CD4-positive, alpha-beta T cell treated with Interleukin-10 for 1 hour (primary cell): ENCODE data around the gene MVB12B.

Experiments used
- DNase-seq: peaks from one replicate; pipeline ENCODE4 v3.0.0-alpha.2; 2020

MVB12B gene

GRCh38 chr9:126510564-126510963, 183.9 kb downstream of the MVB12B start:
- no peak for DNase-seq

DNA sequence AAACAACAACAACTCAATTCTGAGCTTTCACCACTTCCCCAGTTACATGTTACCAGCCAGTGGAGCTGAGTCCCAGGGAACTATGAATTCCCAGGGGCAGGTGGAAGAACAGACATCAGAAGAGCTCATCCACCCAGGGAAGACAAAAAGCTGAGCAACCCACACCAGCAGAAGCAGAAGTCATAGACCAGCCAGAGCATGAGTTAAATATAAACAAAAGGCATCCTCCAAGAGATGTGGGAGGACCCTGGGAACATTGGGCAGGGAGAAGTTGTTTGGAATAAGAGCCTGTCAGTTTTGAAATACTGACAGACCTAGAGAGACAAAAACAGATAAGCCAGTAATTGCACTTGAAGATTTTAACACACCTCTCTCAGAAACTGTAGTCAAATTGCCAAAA, 184.8 kb downstream of the MVB12B start:
- no peak for DNase-seq

DNA sequence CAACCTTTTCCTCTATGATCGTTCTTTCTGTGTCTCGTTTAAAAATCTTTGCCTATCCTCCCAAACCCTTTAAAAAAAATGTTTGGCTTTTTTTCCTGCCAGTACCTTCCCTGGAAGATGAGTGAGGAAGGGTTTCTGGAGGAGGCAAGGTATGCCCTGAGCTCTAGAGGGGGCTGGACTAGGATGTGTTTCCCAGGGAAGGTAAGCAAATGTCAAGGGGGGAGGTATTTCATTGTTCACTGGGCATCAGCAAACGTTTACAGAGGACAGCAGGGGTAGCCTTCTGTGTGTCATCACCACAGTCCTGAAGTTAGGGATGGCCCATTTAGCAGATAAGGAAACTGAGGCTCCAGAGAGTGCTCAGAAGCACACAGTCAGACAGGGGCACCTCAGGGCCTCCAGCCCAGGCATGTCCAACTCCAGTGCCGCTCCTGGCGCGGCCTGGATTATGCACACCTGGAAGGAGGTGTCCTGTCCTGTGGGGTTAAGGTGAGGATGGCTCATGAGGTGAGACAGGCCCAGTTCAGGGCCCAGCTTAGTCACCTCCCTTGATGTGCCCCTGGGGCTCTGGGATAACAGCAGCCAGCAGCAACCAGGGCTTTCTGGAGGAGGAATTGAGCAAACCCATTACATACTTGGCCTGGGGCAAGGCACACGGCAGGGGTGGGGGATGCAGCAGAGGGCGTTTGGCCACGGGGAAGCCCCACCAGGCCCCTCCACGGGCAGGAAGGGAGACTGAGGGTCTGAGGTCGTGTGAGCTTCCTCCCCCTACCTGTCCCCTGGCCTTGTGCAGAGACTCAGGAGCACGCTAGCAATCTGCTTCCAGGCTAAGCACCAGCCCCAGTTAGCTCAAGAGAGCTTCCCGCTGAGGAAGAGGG, 186.8 kb downstream of the MVB12B start:
- no peak for DNase-seq

DNA sequence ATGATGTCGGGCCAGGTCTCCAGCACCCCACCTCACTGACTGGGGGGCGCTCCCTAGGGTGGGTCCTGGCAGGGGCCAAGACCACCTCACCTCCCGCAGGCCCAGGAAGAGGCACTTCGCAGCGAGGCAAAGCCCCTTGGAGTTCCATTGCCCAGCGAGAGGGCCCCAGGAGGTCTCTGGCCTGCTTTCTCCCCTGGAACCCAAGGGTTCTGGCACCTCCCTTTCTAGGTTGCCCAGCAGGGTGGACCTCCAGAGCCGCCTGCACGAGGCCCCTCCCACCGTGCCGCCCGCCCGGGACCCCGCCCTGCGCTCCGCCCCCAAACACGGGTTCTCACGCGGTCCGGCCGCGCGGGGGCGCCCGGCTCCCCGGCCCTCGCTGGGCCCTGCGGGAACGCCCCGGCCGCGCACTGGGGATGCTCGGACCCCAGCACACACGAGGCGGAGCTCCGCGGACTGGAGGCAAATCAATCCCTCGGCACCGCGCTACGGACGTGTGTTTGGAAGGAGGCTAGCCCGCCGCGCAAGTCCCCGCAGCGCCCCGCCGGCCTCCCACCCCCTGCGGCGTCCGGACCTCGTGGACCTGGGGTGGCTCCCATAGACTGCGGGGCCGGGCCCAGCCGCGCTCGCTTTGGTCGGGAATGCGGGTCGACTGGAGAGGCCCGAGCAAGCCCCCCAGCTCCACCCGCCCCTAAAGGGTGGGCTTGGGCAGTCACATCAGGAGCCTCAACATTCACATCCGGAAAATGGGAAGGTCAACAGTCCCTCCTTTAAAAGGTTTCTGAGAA, 187.6 kb downstream of the MVB12B start:
- peak; percentile 71 for DNase-seq

- no peak for DNase-seq
Observed at GRCh38 chr9:126515001-126515872, 188.6 kb downstream of the MVB12B start.

DNA sequence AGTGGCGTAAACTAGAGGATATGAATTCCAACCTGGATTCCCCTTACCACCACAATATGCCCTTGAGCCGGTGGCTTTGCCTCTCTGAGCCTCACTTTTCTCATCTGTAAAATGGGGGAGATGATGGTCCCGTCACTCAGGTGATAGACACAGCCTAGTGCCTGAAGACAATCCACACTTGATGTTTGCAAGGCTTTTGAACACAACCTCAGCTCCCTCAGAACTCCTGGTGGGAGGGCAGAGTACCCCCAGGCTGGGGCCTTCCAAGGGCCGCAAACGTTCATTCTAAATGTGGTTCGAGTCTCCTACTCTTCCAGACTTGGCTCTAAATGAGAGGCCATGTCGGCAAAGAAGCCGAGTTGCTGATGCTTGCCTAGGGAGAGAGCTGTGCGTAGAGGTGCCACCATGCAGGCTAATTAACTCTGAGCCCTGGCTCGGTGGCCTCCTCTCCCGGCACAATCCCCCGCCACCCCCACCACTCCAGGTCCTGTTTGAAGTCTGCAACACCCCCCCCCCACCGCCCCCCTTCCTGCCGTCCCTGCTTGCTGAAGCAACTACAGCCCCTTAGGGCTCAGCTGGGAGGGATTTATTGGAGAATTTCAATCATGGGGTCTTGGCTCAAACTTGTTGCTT, 189.4 kb downstream of the MVB12B start:
- DNase-seq, result no peak

DNA sequence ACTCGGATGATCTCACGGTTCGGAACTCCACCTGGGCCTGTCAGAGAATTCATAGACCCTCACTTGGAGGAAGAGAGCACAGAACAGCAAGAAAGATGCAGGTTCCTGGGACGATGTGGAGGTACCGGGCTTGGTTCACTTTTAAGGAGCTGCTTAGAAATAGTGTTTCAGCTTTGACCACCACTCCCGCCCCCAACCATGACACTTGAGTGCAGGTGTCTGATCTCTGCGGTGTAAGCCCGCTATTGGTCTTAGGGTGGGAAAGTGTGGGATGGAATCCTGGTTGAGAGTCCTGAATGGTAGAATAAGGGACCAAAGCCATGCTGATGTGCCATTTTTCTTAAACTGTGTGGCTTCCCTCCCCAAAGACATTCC, 189.9 kb downstream of the MVB12B start:
- no peak for DNase-seq

- peak; percentile 52 for DNase-seq
Observed at GRCh38 chr9:126516936-126517832, 190.6 kb downstream of the MVB12B start.

DNA sequence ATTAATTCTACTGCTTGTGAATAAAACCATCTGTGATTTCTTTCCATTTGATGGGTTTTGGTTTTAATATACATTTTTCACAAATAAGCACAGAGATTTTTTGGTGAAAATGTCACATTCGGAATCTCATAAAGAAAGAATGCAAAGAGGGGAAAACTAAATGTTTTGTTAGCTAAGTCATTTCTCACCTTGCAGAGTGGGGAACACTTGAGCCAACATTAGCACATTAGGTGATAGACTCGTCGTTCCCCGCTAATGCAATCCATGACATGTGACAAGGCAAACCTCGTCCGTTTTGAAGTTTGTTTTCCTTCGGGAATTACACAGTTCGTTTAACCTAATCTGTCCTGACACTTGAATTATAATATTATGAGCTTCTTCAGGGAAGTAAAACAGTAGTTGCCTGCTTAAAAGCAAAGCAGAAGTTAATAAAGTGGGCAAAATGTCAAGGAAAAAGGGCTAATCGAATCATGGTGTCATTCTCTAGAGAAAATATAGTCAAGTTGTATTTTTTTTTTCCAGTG, 191.3 kb downstream of the MVB12B start:
- DNase-seq, result peak; percentile 8

GRCh38 chr9:126518763-126519162, 192.1 kb downstream of the MVB12B start:
- DNase-seq, result no peak

GRCh38 chr9:126519660-126520420, 193.2 kb downstream of the MVB12B start:
- peak; percentile 19 for DNase-seq

DNA sequence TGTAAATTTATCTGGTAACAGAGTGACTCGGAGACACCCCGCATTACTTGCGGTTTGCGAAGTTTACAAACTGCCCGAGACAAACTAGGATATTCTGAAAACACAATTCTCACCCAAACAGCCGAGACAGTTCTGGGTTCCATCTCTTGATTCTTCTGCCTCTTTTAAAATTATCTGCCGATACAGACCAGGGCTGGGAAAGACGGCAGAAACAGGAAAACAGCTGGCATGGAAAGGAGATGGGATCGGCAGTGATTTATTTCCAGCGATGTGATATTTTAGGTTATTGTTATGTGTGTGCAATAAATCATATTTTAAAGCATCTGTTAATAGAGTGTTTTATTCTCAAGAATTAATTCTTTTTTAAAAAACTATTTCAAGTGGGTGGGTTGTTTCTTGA, 193.8 kb downstream of the MVB12B start:
- no peak for DNase-seq

DNA sequence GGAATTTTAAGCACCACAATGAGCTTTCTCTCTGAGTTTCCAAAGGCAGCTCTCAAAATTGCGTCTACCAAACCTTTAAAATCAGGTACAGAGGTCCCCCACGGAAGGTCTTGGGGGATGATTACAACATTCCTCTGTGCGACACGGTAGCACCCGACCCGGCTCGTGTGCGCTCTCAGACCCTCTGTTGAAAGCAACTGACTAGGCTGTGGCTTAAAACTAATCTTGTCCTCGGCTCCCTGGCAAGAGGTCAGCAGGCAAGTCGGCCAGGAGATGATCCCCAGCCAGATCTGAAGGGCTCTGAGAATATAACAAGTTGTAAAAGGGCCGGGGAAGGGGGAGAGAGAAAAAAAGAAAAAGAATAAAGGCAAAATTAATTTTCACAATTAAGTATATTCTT, 194.5 kb downstream of the MVB12B start:
- no peak for DNase-seq

DNA sequence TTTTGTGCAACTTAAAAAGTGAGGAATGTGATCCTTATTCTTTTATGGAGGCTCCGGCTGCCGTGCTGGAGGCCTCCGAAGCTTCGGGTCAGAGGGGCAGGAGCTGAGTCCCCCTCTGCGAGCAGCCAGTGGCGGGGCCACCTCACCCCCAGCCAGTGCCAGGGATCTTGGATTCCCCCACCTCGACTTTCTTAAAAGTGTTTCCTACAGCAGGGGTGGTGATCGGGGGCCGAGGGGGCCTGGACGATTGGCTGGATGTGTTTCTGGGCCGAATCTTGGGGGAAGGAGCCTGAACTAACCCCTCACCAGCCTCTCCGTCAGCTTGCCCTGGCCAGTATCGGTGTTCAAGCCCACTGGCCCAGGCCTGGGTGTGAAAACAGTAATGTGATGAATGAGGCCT, 194.9 kb downstream of the MVB12B start:
- DNase-seq, result no peak

DNA sequence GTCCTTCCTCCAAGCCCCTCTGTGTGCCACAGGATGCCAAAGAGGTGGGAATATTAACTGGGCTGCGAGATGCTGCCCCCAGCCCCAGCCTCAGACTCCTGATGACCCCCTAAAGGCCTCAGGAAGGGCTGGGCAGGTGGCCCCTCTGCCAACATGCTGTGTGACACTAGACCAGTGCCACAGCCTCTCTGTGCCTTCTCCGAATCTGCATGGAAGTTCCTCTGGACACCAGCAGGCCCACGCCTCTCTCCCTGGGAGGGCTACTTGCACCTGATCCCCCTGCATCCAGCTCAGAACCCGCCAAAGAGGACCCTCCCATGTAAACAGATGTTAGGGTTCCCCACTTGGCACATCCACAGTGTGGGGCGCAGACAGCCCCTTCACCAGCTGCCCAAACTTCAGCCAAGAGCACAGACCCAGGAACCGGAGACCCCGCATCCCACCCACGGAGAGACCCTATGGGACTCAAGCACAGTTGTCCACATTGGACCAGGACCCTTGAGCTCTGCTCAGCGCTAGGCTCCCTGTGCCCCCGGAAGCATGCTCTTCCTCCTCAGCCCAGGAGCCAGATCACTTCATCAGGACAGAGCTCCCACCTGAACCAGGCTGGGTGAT, 195.5 kb downstream of the MVB12B start:
- no peak for DNase-seq

GRCh38 chr9:126522612-126523356, 196.2 kb downstream of the MVB12B start:
- no peak for DNase-seq

- DNase-seq, result peak; percentile 47
Observed at GRCh38 chr9:126523611-126524111, 197.0 kb downstream of the MVB12B start.

GRCh38 chr9:126524353-126525077, 197.9 kb downstream of the MVB12B start:
- DNase-seq, result no peak
